ACC112 (cell line): ENCODE measurements around the gene TAF12.

Source experiments
- H2AFZ ChIP-seq: fragments of 200-600 bp; sonication (generic); one replicate; pipeline ENCODE4 v1.6.0; 2017; ENCODE audit warnings: antibody characterized with exemption, low read length; ENCODE audit not compliant: unreplicated experiment
- H3K27ac ChIP-seq: fragments of 200-600 bp; sonication (generic); 2 replicates; pipeline ENCODE4 v1.5.1; 2014; ENCODE audit warnings: low read depth, mild to moderate bottlenecking, antibody characterized with exemption, low read length, moderate library complexity
- H3K27me3 ChIP-seq: fragments of 200-600 bp; sonication (generic); 2 replicates; pipeline ENCODE4 v1.6.1; 2014; ENCODE audit warnings: mild to moderate bottlenecking, antibody characterized with exemption, low read length, moderate library complexity, mixed read lengths; ENCODE audit not compliant: insufficient read depth
- H3K36me3 ChIP-seq: fragments of 200-600 bp; sonication (generic); 2 replicates; pipeline ENCODE4 v1.6.1; 2016; ENCODE audit warnings: mild to moderate bottlenecking, antibody characterized with exemption, low read length, moderate library complexity, mixed read lengths; ENCODE audit not compliant: insufficient read depth
- H3K4me1 ChIP-seq: fragments of 200-600 bp; sonication (generic); one replicate; pipeline ENCODE4 v1.6.1; 2016; ENCODE audit warnings: low read length, mixed read lengths; ENCODE audit not compliant: insufficient read depth, unreplicated experiment, control insufficient read depth
- H3K4me3 ChIP-seq: fragments of 200-600 bp; sonication (generic); 2 replicates; pipeline ENCODE4 v1.5.1; 2014; ENCODE audit warnings: mild to moderate bottlenecking, low read depth, low read length
- H3K79me2 ChIP-seq: fragments of 200-600 bp; sonication (generic); one replicate; pipeline ENCODE4 v1.6.0; 2016; ENCODE audit warnings: low read length; ENCODE audit not compliant: control insufficient read depth, unreplicated experiment, insufficient read depth

The TAF12 gene

DNA sequence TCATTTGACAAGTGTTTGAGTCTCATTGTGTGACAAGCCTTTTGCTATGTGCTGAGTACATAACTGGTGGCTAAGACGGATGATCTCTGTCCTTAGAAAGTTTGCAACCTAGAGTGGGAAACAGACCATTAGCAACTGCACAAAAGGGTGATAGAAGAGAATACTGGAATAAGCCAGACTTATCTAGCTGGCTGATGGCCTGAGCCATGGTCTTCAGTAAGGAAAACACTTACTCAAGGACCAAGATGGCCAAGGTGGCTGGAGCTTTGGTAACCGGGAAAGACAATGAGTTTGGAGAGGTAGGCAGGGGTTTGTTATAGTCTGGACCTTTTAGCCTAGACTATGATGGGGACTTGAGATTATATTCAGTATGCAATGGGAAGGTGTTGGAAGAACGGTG, 1.6 kb upstream of the TAF12 start:
- Histone ChIP-seq H3K79me2 (peaks cover 40% of the 10 kb centered on the region), H3K27me3 (no peaks in the 10 kb centered on the region), H2AFZ (no peak overlapping the region), H3K4me3 (peak overlapping the region; percentile 87), H3K27ac (peak overlapping the region; percentile 81; the same call in 1 of the 2 replicates), H3K4me1 (peaks cover 4% of the 10 kb centered on the region), H3K36me3 (no peaks in the 10 kb centered on the region)

DNA sequence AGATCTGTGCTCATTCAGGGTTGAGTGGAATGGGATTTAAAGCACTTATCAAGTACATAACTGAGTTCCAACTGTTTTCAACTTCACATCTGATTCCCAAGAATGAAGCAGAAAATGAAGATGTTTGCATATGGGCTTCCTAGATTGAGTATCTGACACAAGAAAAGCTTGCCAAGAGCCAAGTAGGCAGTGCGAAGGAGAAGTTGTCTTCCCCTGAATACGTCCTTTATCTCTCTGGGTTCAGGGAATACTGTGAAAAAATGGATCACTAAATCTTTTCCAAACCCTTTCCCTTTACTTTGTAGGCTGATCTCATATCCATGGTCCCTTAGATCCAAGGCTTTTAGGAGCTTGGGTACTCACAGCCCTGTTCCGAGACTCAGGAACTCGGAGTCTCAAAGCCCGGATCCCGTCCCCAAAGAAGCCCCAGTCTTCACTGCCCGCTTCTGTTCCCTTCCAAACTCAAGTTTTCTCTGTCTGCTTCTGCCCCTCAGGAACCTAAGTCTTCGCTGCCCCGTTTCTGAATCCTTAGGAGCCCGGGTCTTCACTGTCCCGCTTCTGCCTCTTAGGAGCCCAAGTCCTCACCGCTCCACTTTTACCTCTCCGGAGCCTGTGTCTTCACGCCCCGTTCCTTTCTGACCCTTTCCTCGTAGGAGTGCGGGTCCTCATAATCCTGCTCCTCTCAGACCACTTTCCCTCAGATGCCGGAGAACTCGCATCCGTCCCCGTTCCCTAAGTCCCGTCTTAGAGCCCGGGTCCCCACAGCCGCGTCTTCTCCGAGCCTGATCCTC, 616 bp downstream of the TAF12 start:
- H2AFZ ChIP-seq: peak overlapping the region; percentile 95
- no peaks in the 10 kb centered on the region for H3K36me3 ChIP-seq
- peaks cover 4% of the 10 kb centered on the region for H3K4me1 ChIP-seq
- peak overlapping the region; percentile 87 for H3K4me3 ChIP-seq
- H3K79me2 ChIP-seq: peaks cover 40% of the 10 kb centered on the region
- no peaks in the 10 kb centered on the region for H3K27me3 ChIP-seq
- H3K27ac ChIP-seq: peak overlapping the region; percentile 81

GRCh38 chr1:28640766-28641165, 2.1 kb downstream of the TAF12 start:
- Histone ChIP-seq H3K36me3 (no peaks in the 10 kb centered on the region), H3K4me1 (peaks cover 4% of the 10 kb centered on the region), H2AFZ (no peak overlapping the region), H3K79me2 (peaks cover 40% of the 10 kb centered on the region), H3K27me3 (no peaks in the 10 kb centered on the region), H3K4me3 (no peak overlapping the region), H3K27ac (no peak overlapping the region)

- Histone ChIP-seq H2AFZ (no peak overlapping the region), H3K27me3 (no peaks in the 10 kb centered on the region), H3K27ac (no peak overlapping the region), H3K4me3 (no peak overlapping the region), H3K79me2 (peaks cover 4% of the 10 kb centered on the region), H3K36me3 (no peaks in the 10 kb centered on the region), H3K4me1 (peaks cover 6% of the 10 kb centered on the region)
Measured at GRCh38 chr1:28632560-28632959, 10.3 kb downstream of the TAF12 start.

DNA sequence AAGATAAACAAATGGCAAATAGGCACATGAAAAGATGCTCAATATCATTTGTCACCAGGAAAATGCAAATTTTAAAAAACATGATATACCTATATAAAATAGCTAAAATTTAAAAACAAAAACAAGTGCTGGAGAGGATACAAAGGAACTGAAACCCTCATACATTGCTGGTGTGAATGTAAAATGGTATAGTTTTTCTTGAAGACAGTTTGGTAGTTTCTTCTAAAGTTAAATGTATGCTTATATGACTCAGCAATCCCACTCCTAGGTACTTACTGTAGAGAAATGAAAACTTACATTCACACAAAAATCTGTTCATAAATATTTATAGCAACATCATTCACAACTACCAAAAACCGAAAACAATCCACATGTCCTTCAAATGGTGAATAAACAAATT, 11.2 kb downstream of the TAF12 start:
- Histone ChIP-seq H3K79me2 (peaks cover 4% of the 10 kb centered on the region), H3K4me3 (no peak overlapping the region), H2AFZ (no peak overlapping the region), H3K36me3 (no peaks in the 10 kb centered on the region), H3K4me1 (peaks cover 6% of the 10 kb centered on the region), H3K27me3 (no peaks in the 10 kb centered on the region), H3K27ac (no peak overlapping the region)

- H2AFZ ChIP-seq: no peak overlapping the region
- peaks cover 8% of the 10 kb centered on the region; the same call in 1 of the 2 replicates for H3K36me3 ChIP-seq
- H3K27me3 ChIP-seq: no peaks in the 10 kb centered on the region
- H3K4me1 ChIP-seq: no peaks in the 10 kb centered on the region
- H3K27ac ChIP-seq: no peak overlapping the region
- no peak overlapping the region for H3K4me3 ChIP-seq
- H3K79me2 ChIP-seq: no peaks in the 10 kb centered on the region
Measured at GRCh38 chr1:28613175-28613574, 29.7 kb downstream of the TAF12 start.

DNA sequence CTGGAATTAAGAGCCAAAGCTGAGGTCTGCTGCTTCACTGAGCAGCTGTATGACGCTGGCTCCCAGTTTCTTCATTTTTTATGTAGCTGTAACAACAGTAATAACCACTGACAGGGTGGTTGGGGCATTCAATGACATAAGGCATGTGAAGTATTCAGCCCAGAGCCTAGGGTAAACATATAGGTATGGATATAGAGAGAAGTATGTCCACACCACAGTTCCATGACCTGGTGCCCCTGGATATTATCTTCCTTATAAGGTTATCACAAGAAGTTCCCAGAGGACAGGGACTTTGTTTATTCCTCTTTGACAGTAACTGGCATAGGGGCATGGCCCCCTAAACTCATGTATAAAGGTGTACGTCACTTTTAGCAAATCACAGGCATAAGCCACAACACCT, 36.1 kb downstream of the TAF12 start:
- H3K4me3 ChIP-seq: no peak overlapping the region
- H3K27ac ChIP-seq: no peak overlapping the region
- H3K36me3 ChIP-seq: peaks cover 2% of the 10 kb centered on the region; the same call in 1 of the 2 replicates
- H2AFZ ChIP-seq: no peak overlapping the region
- H3K27me3 ChIP-seq: no peaks in the 10 kb centered on the region
- no peaks in the 10 kb centered on the region for H3K79me2 ChIP-seq
- H3K4me1 ChIP-seq: peaks cover 10% of the 10 kb centered on the region

DNA sequence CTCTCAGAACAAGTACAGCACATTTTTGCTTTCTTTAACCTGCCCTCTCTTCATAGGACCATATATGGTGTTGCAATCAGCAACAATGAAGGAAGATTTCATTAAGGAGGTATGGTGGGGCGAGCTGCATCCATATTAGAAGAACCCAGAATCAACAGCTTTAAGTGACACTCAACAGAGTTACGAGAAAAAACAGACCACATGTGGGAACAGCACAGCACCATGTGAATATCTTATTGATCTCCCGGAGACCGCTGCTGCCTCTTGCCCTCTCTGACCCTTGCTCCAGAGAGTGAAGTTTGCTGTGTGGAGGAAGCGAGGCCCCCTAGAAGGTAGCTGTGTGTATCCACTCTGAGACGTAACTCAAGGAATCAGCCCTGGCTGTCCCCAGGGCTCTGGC, 37.9 kb downstream of the TAF12 start:
- no peaks in the 10 kb centered on the region for H3K27me3 ChIP-seq
- H3K36me3 ChIP-seq: no peaks in the 10 kb centered on the region
- H2AFZ ChIP-seq: no peak overlapping the region
- no peak overlapping the region for H3K4me3 ChIP-seq
- H3K79me2 ChIP-seq: no peaks in the 10 kb centered on the region
- H3K4me1 ChIP-seq: peaks cover 15% of the 10 kb centered on the region
- H3K27ac ChIP-seq: no peak overlapping the region

- Histone ChIP-seq H3K4me1 (peaks cover 15% of the 10 kb centered on the region), H3K36me3 (no peaks in the 10 kb centered on the region), H3K4me3 (no peak overlapping the region)
Measured at GRCh38 chr1:28604411-28604810, 38.5 kb downstream of the TAF12 start.

DNA sequence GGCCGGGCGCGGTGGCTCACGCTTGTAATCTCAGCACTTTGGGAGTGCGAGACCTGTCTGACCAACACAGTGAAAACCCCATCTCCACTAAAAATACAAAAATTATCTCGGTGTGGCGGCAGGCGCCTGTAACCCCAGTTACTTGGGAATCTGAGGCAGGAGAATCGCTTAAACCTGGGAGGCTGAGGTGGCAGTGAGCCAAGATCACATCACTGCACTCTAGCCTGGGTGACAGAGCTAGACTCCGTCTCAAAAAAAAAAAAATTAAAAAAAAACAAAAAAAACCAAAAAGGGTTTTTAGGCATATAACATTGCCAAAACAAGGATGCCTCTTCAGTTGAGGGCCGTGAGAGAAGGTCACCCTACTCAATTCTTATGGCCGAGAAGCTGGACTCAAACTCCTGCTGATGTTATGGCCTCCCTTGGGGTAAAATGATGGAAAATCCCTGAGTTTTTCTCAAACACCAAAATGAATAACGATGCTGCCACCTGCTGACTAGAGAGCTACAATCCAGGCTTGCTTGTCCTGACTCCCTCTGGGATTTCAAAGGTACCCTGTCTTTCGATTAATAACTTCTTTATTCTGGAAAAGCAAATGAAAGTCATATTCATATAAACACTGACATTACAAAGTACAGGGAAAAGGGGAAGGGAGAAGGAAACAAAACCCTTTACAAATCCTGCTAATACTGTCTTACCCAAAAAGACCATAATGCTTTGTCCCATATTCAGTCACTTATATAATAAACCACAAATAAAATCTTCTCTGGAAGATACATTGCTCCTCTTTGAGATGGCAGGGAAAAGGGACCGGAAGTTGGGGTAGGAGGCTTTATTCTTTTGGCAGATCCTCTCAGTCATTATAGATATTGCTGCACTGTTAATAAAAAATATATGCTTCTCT, 40.1 kb downstream of the TAF12 start:
- H3K36me3 ChIP-seq: no peaks in the 10 kb centered on the region
- no peak overlapping the region for H2AFZ ChIP-seq
- peak overlapping the region; percentile 76 for H3K27ac ChIP-seq
- H3K79me2 ChIP-seq: no peaks in the 10 kb centered on the region
- H3K27me3 ChIP-seq: no peaks in the 10 kb centered on the region
- H3K4me1 ChIP-seq: peaks cover 15% of the 10 kb centered on the region
- H3K4me3 ChIP-seq: no peak overlapping the region

More at GRCh38 chr1:28604411-28604810, 38.5 kb downstream of the TAF12 start:
- H3K79me2 ChIP-seq: no peaks in the 10 kb centered on the region
- no peaks in the 10 kb centered on the region for H3K27me3 ChIP-seq
- no peak overlapping the region for H2AFZ ChIP-seq
- no peak overlapping the region for H3K27ac ChIP-seq
